Measurements from ENCODE around the gene ACTL7A.

ACTL7A gene

DNA sequence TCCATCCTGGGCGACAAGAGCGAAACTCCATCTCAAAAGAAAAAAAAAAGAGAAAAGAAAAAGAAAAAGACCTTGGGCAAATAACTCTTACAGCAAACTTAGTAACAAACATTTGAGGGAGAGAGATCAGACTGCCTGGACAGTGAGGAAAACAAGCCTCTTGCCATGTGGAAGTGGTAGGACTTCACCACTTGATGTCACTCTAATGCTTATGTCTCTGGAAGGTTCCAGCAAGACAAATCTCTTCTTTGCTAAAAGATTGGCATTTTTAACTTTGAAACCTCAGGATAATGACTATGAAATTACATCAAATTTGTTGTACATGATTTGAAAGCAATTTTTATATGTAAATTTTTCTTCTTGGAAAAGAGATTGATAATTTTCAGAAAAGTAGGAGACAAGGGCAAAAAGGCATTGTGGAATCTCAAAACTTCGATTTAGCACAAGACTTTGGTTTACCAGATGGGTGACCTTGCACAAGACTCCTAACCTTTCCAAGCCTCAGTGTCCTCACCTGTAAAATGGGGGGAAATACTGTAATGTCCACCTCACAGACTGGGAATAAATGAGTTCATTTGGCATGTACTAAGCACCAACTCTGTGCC is 11.7 kb upstream of the ACTL7A start:
- no peak for DNase-seq (ENCODE audit: low read depth)

GRCh38 chr9:108851138-108851537 is 10.9 kb upstream of the ACTL7A start:
- DNase-seq (ENCODE audit: low read depth): no peak

GRCh38 chr9:108852079-108852478 is 10.0 kb upstream of the ACTL7A start:
- no peak for DNase-seq (ENCODE audit: low read depth)

DNA sequence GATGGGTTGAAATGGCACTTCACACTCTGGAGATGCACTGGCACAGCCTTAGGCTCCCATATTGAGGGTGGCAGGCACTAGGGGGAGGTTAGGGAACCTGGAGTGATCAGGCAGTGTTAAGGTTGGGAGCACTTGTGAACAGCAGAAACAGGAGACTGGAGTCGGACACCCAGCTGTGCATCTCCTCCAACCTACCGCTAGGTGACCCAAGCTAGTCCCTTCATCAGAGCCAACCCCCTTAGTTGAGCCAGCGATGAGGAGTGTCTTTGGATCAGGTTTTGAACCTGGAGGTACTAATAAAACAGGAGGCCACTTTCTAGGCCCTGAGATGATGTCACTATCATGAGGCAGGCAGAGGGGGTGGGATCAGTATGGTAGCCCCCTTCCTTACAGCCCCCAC is 8.0 kb upstream of the ACTL7A start:
- no peak for DNase-seq (ENCODE audit: low read depth)

DNA sequence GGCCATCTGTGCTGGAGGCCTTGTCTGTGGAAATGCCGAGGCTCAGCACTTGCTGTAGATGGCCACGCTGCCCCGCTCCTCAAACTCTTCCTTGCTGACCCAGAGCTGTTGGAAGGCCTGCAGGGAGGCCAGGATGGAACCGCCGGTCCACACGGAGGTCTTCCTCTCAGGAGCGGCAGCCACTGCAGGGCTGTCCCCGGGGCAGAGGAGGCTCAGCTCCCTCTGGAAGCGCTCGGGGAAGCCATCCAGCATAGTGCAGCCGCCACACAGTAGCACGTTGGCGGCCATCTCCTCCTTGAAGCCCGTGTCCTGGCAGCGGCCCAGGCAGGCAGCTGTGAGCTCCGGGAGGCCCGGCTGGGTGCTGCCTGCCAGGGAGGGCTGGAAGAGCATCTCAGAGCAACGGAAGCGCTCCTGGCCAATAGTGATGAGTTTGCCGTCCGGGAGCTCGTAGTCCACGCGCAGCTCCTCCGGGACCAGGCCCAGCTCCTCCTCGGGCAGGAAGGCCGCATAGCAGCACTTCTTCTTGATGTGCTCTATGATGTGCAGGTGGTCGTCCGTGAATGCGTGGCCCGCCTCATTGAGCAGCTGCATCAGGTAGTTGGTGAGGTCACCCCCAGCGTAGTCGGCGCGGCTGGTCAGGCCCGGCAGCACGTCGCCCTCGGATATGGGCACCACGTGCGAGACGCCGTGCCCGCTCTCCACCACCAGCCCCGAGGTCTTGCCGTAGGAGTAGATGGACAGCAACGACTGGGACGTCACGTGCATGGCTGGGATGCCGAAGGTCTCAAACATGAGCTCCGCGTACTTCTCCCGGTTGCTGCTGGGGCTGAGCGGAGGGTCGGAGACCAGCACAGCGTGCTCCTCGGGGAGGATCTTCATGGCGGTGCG is 7.2 kb upstream of the ACTL7A start:
- DNase-seq (ENCODE audit: low read depth): no peak

DNA sequence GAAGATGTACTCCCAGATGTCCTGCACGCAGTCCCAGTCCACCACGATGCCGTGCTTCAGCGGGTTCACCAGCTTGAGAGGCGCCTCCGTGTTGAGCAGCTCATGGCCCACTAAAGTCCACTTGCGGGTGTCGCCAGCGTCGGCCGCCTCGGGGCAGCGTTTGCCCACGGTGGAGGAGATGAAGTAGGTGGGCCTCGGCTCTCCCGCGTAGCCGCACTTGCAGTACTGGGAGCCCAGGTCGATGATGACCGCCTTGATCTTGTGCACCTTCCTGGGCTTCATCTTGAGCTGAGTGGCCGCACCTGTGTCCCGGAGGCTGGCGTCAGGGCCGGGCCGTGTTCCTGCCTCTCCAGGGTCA is 6.6 kb upstream of the ACTL7A start:
- DNase-seq (ENCODE audit: low read depth): no peak

DNA sequence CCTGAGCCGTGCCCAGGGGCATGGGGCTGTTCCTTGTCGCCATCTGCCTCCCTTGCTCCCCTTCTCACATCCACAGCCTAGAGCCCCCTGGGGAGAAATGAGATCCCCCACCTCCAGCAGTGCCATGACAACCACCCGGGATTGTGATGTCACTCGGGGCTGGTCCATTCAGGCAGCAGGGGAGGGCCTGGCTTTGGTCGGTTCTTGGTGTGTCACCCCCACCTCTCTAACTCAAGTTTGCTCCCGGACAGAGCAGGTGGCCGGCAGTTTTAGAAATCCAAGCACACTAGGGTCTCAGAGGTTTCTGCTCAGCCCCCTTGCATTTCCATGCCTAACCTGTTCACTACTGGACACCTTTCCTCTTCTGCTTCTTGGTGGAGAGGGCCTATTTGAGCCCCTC is 6.2 kb upstream of the ACTL7A start, which contains the start of gene ACTL7B:
TSS of gene ACTL7B (minus strand) at position 99 of the 400 bp plus-strand sequence. CDS start at position 43, 56 bp downstream.
- DNase-seq (ENCODE audit: low read depth): no peak

GRCh38 chr9:108857572-108857971 is 4.5 kb upstream of the ACTL7A start:
- DNase-seq (ENCODE audit: low read depth): no peak

DNA sequence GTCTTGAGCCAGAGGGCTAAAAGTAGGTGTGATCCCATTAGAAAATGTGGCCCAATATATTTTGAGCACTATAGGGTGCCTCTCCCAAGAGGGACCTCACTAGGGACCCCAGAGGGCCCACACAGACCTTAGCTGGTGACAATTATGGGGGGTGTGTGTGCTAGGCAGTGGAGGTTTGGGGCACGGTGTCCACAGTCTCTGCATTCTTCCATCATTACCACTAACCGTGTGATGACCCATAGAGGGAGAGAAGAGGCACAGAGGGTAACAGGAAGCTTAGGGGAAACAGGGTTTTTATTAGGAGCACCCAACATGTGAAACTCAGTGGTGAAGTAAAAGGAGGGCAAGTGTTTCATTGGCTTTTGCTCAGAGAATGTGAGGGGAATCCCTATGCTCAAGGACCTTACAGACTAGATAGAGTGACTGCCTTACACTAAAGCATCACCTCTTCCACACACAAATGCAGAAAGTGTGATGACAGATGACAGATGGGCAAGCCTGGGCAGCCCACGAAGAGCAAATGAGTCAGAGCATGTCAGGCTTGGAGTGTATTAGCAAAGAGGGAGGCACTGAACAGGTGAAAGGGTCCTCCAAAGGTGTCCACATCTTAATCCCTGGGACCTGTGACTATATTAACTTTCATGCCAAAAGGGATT is 2.5 kb upstream of the ACTL7A start:
- no peak for DNase-seq (ENCODE audit: low read depth)

GRCh38 chr9:108860354-108860753 is 1.7 kb upstream of the ACTL7A start:
- no peak for DNase-seq (ENCODE audit: low read depth)

- DNase-seq (ENCODE audit: low read depth): no peak
Measured at GRCh38 chr9:108860764-108861163, 1.3 kb upstream of the ACTL7A start.

- DNase-seq (ENCODE audit: low read depth): no peak
Measured at GRCh38 chr9:108861464-108861863, 602 bp upstream of the ACTL7A start.

GRCh38 chr9:108863891-108864290 is 1.8 kb downstream of the ACTL7A start:
- DNase-seq (ENCODE audit: low read depth): no peak

GRCh38 chr9:108864446-108864845 is 2.4 kb downstream of the ACTL7A start:
- DNase-seq (ENCODE audit: low read depth): no peak

- DNase-seq (ENCODE audit: low read depth): no peak
Measured at GRCh38 chr9:108865037-108865436, 3.0 kb downstream of the ACTL7A start.

DNA sequence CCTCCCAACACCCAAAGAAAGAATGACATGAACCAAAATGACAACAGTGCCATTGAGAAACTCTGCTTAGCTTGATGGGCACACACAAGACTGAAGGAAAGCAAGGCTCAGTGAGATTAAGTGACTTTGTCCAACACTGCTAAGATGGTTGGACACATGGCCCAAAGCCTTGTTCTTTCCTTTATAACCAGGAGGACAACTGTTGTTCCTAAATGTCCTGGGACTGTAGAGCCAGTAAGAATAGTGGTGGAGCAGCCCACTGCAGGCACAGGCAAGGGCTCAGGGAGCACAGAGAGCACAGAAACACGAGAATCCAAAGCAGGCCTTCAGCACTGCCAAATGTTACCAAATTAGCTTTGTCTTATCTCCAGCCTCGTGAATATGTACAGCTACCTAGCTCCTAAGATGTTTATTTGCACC is 3.9 kb downstream of the ACTL7A start:
- DNase-seq (ENCODE audit: low read depth): no peak

DNA sequence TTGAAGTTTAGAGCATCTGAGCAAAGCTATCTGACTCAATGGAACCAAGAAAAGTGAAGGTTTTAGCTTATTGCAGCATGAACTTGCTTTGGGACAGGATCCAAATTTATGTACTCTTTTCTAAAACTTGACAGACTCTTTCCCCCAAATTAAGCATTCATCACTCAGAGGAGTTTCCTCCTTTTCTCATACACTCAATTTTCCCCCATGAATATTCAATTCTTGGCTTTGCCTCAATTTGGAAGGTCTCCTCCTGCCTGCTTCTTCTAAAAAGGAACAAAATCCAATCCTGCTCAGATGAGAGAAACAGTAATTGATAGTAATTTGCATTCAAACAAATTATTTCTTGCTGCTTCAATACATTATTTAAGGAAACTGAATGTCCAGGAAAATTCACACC is 5.0 kb downstream of the ACTL7A start:
- no peak for DNase-seq (ENCODE audit: low read depth)

GRCh38 chr9:108867829-108868228 is 5.8 kb downstream of the ACTL7A start:
- DNase-seq (ENCODE audit: low read depth): no peak

GRCh38 chr9:108869092-108869725 is 7.1 kb downstream of the ACTL7A start:
- no peak for DNase-seq (ENCODE audit: low read depth)

DNA sequence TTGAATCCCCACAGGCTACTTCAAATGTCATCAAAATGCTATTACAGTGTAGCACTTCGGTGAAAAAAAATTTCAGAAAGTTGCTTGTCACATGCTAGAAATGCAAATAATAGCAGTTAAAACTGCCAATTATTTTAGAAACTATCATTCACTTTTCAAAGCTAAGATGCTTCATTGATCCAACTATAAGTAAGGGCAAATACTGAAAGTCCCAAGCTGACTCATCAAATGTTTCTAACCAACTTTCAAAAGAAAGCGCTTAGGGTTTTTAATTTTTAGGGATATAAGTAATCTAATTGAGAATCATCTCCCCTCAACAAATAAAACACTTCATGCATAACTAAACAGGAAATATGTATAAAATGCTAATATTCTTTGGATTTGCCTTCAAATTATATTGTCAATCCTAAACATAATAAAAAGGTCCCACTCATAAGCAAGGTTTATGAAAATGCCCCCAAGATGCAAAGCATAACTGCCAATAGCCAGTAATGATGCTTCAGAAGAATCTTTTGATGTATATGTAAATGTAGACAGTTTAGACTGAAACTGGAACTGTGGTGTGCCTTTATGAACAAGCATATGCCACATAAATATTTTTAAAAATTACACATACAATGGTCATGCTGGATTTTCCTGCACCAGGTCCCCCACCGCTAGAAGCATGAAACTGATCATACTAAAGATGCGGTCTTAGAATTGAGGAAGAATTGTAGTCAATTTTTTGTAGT is 12.2 kb downstream of the ACTL7A start:
- no peak for DNase-seq (ENCODE audit: low read depth)

DNA sequence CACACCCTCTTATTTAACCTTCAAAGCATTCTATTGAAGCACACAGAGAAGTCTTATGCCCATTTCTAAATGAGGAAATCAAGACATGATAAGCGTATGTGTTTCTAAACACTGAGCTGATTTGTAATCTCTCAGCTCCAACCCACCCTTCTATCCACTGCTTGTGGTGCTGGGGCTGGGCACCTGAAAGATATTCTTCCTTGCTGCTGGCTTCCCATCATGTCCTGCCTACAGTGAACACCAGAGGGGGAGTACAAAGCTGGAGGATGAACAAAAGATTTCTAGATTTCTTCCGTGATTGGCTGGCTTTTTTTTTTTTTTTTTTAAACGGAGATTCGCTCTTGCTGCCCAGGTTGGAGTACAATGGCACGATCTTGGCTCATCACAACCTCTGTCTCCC is 14.4 kb downstream of the ACTL7A start:
- no peak for DNase-seq (ENCODE audit: low read depth)

DNA sequence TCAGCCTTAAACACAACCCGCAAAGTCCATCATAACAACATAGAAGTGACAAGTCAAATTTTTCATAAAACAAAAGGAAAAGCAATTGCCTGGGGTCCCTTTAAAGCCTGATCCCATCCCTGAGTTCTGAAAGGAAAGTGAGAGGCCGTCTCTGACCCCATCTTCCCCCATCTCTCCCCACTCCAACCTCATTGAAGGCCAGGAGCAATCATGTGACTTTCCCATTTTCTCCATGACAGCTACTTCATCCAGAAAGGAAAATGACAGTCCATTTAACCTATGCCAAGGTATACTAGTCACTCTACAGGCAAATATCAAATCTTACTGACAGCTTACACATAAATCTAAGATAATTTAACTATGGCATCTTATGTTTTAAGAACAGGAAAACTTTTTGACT is 15.5 kb downstream of the ACTL7A start:
- DNase-seq (ENCODE audit: low read depth): no peak

All from activated gamma-delta T cell treated with anti-CD3 and anti-CD28 coated beads, Interleukin-2, amount 50 U/mL, for 16 hours (primary cell).